GM18519 (cell line): ENCODE measurements around the gene LYSMD1.

Experiments used
- ATAC-seq: cut with Tn5 transposase; IDR thresholded peaks from one replicate; pipeline ENCODE4 v1.9.1; 2021; ENCODE audit warnings: mild to moderate bottlenecking, moderate library complexity; ENCODE audit not compliant: unreplicated experiment, low FRiP score

LYSMD1 gene

GRCh38 chr1:151142411-151143056 is 23.2 kb downstream of the LYSMD1 start:
- no peak for ATAC-seq

DNA sequence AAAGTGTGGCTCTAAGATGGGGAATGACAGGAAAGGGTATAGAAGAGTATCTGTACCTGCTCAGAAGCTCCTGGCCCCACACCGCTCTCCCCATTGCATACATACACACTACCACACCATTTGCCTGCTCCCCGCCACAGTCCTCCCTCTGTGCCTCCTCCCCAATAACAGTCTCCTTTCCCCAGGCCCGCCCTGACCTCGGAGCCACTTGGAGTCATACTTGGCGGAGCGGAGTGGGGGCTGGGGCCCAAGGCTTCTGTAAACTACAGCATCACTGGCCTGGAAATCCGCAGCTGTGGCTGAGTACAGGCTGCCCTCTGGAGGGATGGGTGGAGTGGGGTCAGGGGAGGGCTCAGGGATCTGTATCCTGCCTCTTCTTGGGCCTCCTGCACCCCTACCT is 27.9 kb downstream of the LYSMD1 start:
- ATAC-seq: no peak

DNA sequence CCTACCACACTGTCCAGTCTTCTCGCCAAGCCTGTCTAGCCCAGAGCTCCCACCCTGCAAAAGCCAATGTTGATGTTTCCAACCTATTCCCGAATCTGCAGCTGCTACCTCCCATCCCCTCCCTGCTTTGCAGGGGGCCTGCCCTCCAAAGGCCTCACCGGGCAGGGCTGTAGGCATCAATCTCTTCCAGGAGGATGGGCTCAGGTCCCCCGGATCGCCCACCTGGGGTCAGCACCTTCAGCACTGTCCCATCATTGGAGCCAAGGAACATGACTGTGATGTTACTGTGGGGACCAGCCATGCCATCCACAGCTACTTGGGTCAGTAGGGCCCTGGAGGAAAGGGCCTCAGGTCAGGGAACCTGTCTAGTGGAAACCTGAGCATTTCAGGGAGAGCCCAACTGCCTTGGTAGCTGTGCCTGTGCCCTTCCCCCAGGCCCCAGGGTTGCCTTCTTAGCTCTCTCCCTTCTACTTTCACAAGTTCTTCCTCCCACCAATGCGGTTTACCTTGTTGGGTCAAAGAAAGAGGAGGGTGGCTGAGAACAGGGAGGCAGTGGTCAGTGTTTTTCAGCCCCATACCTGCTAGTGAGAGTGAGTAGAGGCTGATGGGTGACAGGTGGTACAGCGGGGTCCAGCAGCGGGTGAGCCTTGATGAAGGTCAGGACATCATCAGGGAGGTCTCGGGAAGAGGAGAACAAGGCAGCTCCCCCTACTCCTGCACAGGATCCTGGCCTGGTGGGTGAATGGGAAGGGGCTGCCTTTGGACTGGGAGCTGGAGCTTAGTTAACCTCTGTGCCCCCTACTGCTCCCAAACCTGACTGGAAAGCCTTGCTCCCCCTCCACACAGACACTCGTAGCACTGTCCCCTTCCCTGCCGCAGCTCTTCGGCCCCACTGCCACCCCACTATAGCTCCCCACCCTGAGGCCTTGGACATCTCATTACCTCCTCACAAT is 30.0 kb downstream of the LYSMD1 start:
- no peak for ATAC-seq

DNA sequence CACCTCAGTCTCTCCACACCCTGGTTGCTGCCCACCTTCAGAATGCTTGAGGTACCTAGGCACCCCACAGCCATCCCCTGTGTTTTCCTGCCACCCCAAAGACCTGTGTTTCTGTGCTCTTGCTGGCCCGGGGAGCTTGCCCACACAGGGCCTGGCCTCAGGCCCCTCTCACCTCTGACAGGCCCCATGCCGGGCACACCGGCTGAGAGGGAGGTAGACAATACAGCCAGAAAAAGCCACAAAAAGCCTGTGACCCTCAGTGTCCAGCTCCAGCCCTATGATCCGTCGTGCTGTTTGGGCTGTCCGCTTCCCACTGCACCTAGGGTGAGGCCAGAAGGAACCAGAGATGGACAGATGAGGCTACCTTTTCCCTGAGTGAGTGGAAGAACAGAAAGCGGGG is 30.7 kb downstream of the LYSMD1 start:
- no peak for ATAC-seq

DNA sequence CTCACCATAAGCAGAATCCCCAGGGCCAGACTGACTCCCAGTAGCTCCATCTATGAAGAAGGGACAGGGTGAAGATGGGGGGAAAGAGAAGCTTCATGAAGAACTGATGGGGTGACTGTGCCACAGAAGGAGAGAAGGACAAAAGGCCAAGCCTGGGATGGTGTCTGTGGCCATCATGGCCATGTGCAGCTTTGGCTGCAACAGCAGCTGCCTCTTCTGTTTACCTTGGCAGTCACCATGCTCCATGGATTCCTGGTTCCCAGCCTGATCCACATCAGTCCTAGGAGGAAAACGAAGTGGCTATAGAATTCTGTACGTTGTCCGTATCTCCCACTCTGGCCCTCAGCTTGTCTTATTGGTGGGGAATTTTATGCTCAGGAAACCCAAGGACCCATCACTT is 31.3 kb downstream of the LYSMD1 start:
- no peak for ATAC-seq

GRCh38 chr1:151133018-151133806 is 32.5 kb downstream of the LYSMD1 start:
- no peak for ATAC-seq

GRCh38 chr1:151132335-151133017 is 33.2 kb downstream of the LYSMD1 start:
- no peak for ATAC-seq

- ATAC-seq: no peak
These were observed 33.9 kb downstream of the LYSMD1 start for GRCh38 chr1:151131701-151132334.

- ATAC-seq: no peak
These were observed 34.6 kb downstream of the LYSMD1 start for GRCh38 chr1:151130987-151131586.

GRCh38 chr1:151128800-151129199 is 36.9 kb downstream of the LYSMD1 start:
- ATAC-seq: no peak

GRCh38 chr1:151124763-151125403 is 40.8 kb downstream of the LYSMD1 start:
- no peak for ATAC-seq

GRCh38 chr1:151113877-151114276 is 51.8 kb downstream of the LYSMD1 start:
- ATAC-seq: no peak
